Progenitor cell of endocrine pancreas (in vitro differentiated cells): ENCODE data around the gene INO80B. TPM values are rescaled to one million over a fixed set of nuclear protein-coding genes. Genes with fewer than 3 reads are reported as not detected.

Source experiments
- DNase-seq: peaks from one replicate; pipeline ENCODE4 v3.0.0; 2021; ENCODE audit warnings: low spot score; ENCODE audit not compliant: unreplicated experiment
- H3K27ac Mint-ChIP-seq: 2 replicates; pipeline ENCODE4 v1.8.0; 2021; ENCODE audit warnings: mild to moderate bottlenecking, moderate library complexity, mixed read lengths
- H3K27me3 Mint-ChIP-seq: 2 replicates; pipeline ENCODE4 v1.8.0; 2021; ENCODE audit warnings: mixed read lengths
- H3K36me3 Mint-ChIP-seq: 2 replicates; pipeline ENCODE4 v1.8.0; 2022; ENCODE audit warnings: mixed read lengths; ENCODE audit not compliant: insufficient read depth
- H3K4me1 Mint-ChIP-seq: 2 replicates; pipeline ENCODE4 v1.8.0; 2021; ENCODE audit warnings: low read depth, mixed read lengths
- H3K4me3 Mint-ChIP-seq: 2 replicates; pipeline ENCODE4 v1.8.0; 2021; ENCODE audit warnings: low read depth, mild to moderate bottlenecking, moderate library complexity, mixed read lengths
- H3K9me3 Mint-ChIP-seq: 2 replicates; pipeline ENCODE4 v1.8.0; 2021; ENCODE audit warnings: low read depth, mixed read lengths
- CTCF ChIP-seq: fragments of 200-600 bp; sonication (generic); IDR thresholded peaks from one replicate; pipeline ENCODE4 v1.5.0; 2021; ENCODE audit warnings: antibody characterized with exemption, mild to moderate bottlenecking; ENCODE audit not compliant: unreplicated experiment
- total RNA-seq: library from RNA; stranded (reverse); gene quantifications from 2 replicates; pipeline ENCODE4 v1.2.1, GENCODE V29; 2021

Gene INO80B
- total RNA-seq, 1 donor from 2014 or later: 46.8 TPM

GRCh38 chr2:74436848-74437695 is 17.8 kb upstream of the INO80B start:
- no peak for TF ChIP-seq CTCF
- Mint-ChIP-seq H3K9me3 (no peaks in the 10 kb centered on the region), H3K4me1 (peaks cover 22% of the 10 kb centered on the region), H3K36me3 (peaks cover 9% of the 10 kb centered on the region), H3K27me3 (no peaks in the 10 kb centered on the region), H3K4me3 (no peak overlapping the region), H3K27ac (no peak overlapping the region)
- DNase-seq: no peak

GRCh38 chr2:74438248-74438647 is 16.6 kb upstream of the INO80B start:
- no peak for DNase-seq
- Mint-ChIP-seq H3K27me3 (no peaks in the 10 kb centered on the region), H3K27ac (no peak overlapping the region), H3K36me3 (peaks cover 9% of the 10 kb centered on the region), H3K4me1 (peaks cover 25% of the 10 kb centered on the region), H3K4me3 (peak overlapping the region; percentile 96), H3K9me3 (no peaks in the 10 kb centered on the region)
- no peak for TF ChIP-seq CTCF

- Mint-ChIP-seq H3K27me3 (no peaks in the 10 kb centered on the region), H3K27ac (peak overlapping the region; percentile 100), H3K4me1 (peaks cover 27% of the 10 kb centered on the region), H3K4me3 (peak overlapping the region; percentile 96), H3K9me3 (no peaks in the 10 kb centered on the region), H3K36me3 (peaks cover 9% of the 10 kb centered on the region)
- TF ChIP-seq CTCF: no peak
- no peak for DNase-seq
Observed at GRCh38 chr2:74439373-74439772, 15.5 kb upstream of the INO80B start.

- H3K36me3 Mint-ChIP-seq: peaks cover 9% of the 10 kb centered on the region
- no peaks in the 10 kb centered on the region for H3K9me3 Mint-ChIP-seq
- peak overlapping the region; percentile 96 for H3K4me3 Mint-ChIP-seq
- H3K27ac Mint-ChIP-seq: peak overlapping the region; percentile 100
- peaks cover 3% of the 10 kb centered on the region for H3K27me3 Mint-ChIP-seq
- no peak for TF ChIP-seq CTCF
- H3K4me1 Mint-ChIP-seq: peaks cover 27% of the 10 kb centered on the region
- no peak for DNase-seq
Observed at GRCh38 chr2:74439803-74440377, 15.0 kb upstream of the INO80B start.

- Mint-ChIP-seq H3K4me1 (peaks cover 27% of the 10 kb centered on the region), H3K36me3 (peaks cover 7% of the 10 kb centered on the region), H3K27me3 (peaks cover 3% of the 10 kb centered on the region)
Observed at GRCh38 chr2:74440378-74441169, 14.3 kb upstream of the INO80B start.

More at GRCh38 chr2:74440378-74441169, 14.3 kb upstream of the INO80B start:
- Mint-ChIP-seq H3K4me3 (peak overlapping the region; percentile 96), H3K9me3 (no peaks in the 10 kb centered on the region), H3K27ac (peak overlapping the region; percentile 100)
- peak; percentile 87 for DNase-seq
- TF ChIP-seq CTCF: peak; percentile 31
